CD14-positive monocyte (primary cell): Measurements from ENCODE around the gene FLYWCH2. TPM values are rescaled to one million over a fixed set of nuclear protein-coding genes. Genes with fewer than 3 reads are reported as not detected.

Experiments used
- DNase-seq, 3 donors: peaks; one replicate each; pipeline ENCODE4 v3.0.0-alpha.2; 2011 to 2022
- H2AFZ ChIP-seq: 2 replicates; pipeline ENCODE4 v1.6.0; 2012; ENCODE audit warnings: mild to moderate bottlenecking, low read depth, low read length, inconsistent platforms; ENCODE audit not compliant: insufficient read depth, poor library complexity, severe bottlenecking
- H3K27ac ChIP-seq, 2 donors: 1 replicate in 1 of 2; 2 replicates in 1 of 2; pipeline ENCODE4 v1.5.1; 2012 to 2013; ENCODE audit warnings: low read length in 2 of 2, control low read depth in 1 of 2, inconsistent platforms in 1 of 2, low read depth in 1 of 2, mild to moderate bottlenecking in 1 of 2
- H3K27me3 ChIP-seq, 2 donors: one replicate each; pipeline versions ENCODE4 v1.6.0 to v1.6.1; 2011 to 2013; ENCODE audit warnings: low read length in 2 of 2; ENCODE audit not compliant: control insufficient read depth in 2 of 2, insufficient read depth in 2 of 2
- H3K36me3 ChIP-seq, 2 donors: replicated peaks in 1 of 2; 1 replicate in 1 of 2; 2 replicates in 1 of 2; pipeline versions ENCODE4 v1.5.1 to v1.6.1; 2012 to 2013; ENCODE audit warnings: low read length in 2 of 2, control low read depth in 1 of 2, inconsistent platforms in 1 of 2, mild to moderate bottlenecking in 1 of 2; ENCODE audit not compliant: insufficient read depth in 2 of 2, control insufficient read depth in 1 of 2
- H3K4me1 ChIP-seq, 2 donors: 1 replicate in 1 of 2; 2 replicates in 1 of 2; pipeline versions ENCODE4 v1.5.1 to v1.6.1; 2012 to 2013; ENCODE audit warnings: low read length in 2 of 2, control low read depth in 1 of 2, inconsistent platforms in 1 of 2, mild to moderate bottlenecking in 1 of 2, moderate library complexity in 1 of 2; ENCODE audit not compliant: insufficient read depth in 2 of 2, control insufficient read depth in 1 of 2
- H3K4me2 ChIP-seq: replicated peaks from 2 replicates; pipeline ENCODE3; 2012; ENCODE audit warnings: low read length, moderate library complexity, mild to moderate bottlenecking; ENCODE audit not compliant: poor library complexity, severe bottlenecking; ENCODE audit errors: extremely low read depth
- H3K4me3 ChIP-seq, 3 experiments: fragments of 200-600 bp in 1 of 3; sonication (generic) in 1 of 3; replicated peaks in 1 of 3; 1 replicate in 2 of 3; 2 replicates in 1 of 3; pipeline ENCODE4 v1.5.1; 2011 to 2013; ENCODE audit warnings: low read length in 3 of 3, mild to moderate bottlenecking in 3 of 3, control low read depth in 2 of 3, low read depth in 2 of 3, inconsistent platforms in 1 of 3, moderate library complexity in 1 of 3
- H3K79me2 ChIP-seq: 2 replicates; pipeline ENCODE4 v1.6.0; 2012; ENCODE audit warnings: mild to moderate bottlenecking, control low read depth, inconsistent platforms, low read length, moderate library complexity; ENCODE audit not compliant: insufficient read depth
- H3K9ac ChIP-seq: 2 replicates; pipeline ENCODE4 v1.6.0; 2017; ENCODE audit warnings: low read length, mild to moderate bottlenecking; ENCODE audit not compliant: insufficient read depth, poor library complexity, severe bottlenecking
- H3K9me3 ChIP-seq, 2 donors: replicated peaks in 1 of 2; 1 replicate in 1 of 2; 2 replicates in 1 of 2; pipeline versions ENCODE4 v1.5.1 to v1.6.1; 2012 to 2013; ENCODE audit warnings: low read length in 2 of 2, control low read depth in 1 of 2; ENCODE audit not compliant: control insufficient read depth in 1 of 2, insufficient read depth in 1 of 2
- H4K20me1 ChIP-seq: 2 replicates; pipeline ENCODE4 v1.6.0; 2012; ENCODE audit warnings: mild to moderate bottlenecking, low read length, control low read depth, moderate library complexity; ENCODE audit not compliant: insufficient read depth
- H3K27ac Mint-ChIP-seq, 7 donors: one replicate each; pipeline ENCODE4 v1.8.0; 2020; ENCODE audit warnings: mild to moderate bottlenecking in 7 of 7, mixed read lengths in 7 of 7, moderate library complexity in 6 of 7, inconsistent platforms in 2 of 7
- H3K27me3 Mint-ChIP-seq, 3 donors: one replicate each; pipeline ENCODE4 v1.8.0; 2021 to 2022; ENCODE audit warnings: low read depth in 3 of 3, mild to moderate bottlenecking in 3 of 3, mixed read lengths in 3 of 3, moderate library complexity in 3 of 3, inconsistent platforms in 1 of 3
- H3K36me3 Mint-ChIP-seq, 2 donors: one replicate each; pipeline ENCODE4 v1.8.0; 2020; ENCODE audit warnings: mixed read lengths in 2 of 2, inconsistent platforms in 1 of 2, mild to moderate bottlenecking in 1 of 2
- H3K4me1 Mint-ChIP-seq: one replicate; pipeline ENCODE4 v1.8.0; 2020; ENCODE audit warnings: mild to moderate bottlenecking, mixed read lengths
- H3K4me3 Mint-ChIP-seq, 2 donors: one replicate each; pipeline ENCODE4 v1.8.0; 2020; ENCODE audit warnings: mild to moderate bottlenecking in 2 of 2, mixed read lengths in 2 of 2, moderate library complexity in 1 of 2
- H3K9me3 Mint-ChIP-seq, 7 donors: one replicate each; pipeline ENCODE4 v1.8.0; 2020 to 2022; ENCODE audit warnings: mixed read lengths in 7 of 7, mild to moderate bottlenecking in 6 of 7, moderate library complexity in 6 of 7, inconsistent platforms in 2 of 7
- WGBS: methylation state at CpG from one replicate; pipeline ENCODE4 v1.1.5; 2013; ENCODE audit warnings: missing lambda C conversion rate; ENCODE audit not compliant: insufficient coverage; 5-methylcytosine and 5-hydroxymethylcytosine counted together
- intact Hi-C, 2 donors: fragments of 100-400 bp; cut with micrococcal nuclease; formaldehyde crosslinking; loops; one replicate each; pipeline versions ENCODE4 v1.15.0 to v1.15.1; 2023
- polyA plus RNA-seq, 3 donors: library from polyadenylated mRNA; depleted of rRNA in 1 of 3; unstranded in 2 of 3; stranded (reverse) in 1 of 3; fragments of 300-500 nt in 2 of 3; fragments of >200 nt in 1 of 3; fragmentation: Illumina TruSeq in 2 of 3; gene quantifications; 1 replicate in 2 of 3; 2 replicates in 1 of 3; pipeline ENCODE4 v1.2.3, GENCODE V29; 2012 to 2021
- TF ChIP-seq, protein P1 (sequence below): fragments of 200-600 bp; IDR thresholded peaks from one replicate; pipeline ENCODE4 v1.8.0; 2022; ENCODE audit warnings: antibody characterized with exemption, mild to moderate bottlenecking

FLYWCH2 gene
- polyA plus RNA-seq, 3 donors, result 10.9 to 14.8 (median 12.7) TPM

DNA sequence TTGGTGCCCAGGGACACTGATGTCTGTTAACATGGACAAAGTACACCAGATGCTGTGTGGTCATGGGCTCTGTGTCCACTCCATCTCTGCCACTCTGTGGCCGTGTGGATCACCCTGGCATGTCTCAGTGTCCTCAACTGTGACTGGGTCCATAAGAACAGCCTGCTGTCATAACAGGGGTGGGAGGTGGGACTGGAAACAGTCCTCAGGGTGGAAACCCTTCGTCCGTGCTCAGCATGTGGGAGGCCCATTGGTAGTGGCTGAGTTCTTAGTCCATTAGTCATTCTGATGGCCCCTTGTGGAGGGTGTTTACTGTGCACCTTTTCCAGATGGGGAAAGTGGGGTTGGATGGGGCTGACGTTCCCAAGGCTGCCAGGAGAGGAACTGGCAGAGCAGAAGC, 12.8 kb downstream of the FLYWCH2 start:
- H3K9me3 ChIP-seq, result no peaks in the 10 kb centered on the region
- H2AFZ ChIP-seq, result no peak overlapping the region
- H3K9ac ChIP-seq, result no peak overlapping the region
- no peaks in the 10 kb centered on the region for H4K20me1 ChIP-seq
- DNase-seq, result no peak
- H3K36me3 ChIP-seq, result peaks cover 9 to 10% of the 10 kb centered on the region in 2 donors
- Mint-ChIP-seq H3K9me3 (no peaks in the 10 kb centered on the region), H3K4me3 (no peak overlapping the region), H3K27me3 (peaks cover 0 to 2% (median 0%) of the 10 kb centered on the region in 3 donors), H3K36me3 (peaks cover 5% of the 10 kb centered on the region in 2 donors), H3K27ac (no peak overlapping the region), H3K4me1 (no peaks in the 10 kb centered on the region)
- H3K79me2 ChIP-seq, result no peaks in the 10 kb centered on the region
- intact Hi-C loops, result no loop called here
- H3K27ac ChIP-seq, result no peak overlapping the region
- no peaks in the 10 kb centered on the region for H3K4me1 ChIP-seq
- TF ChIP-seq, protein P1, sequence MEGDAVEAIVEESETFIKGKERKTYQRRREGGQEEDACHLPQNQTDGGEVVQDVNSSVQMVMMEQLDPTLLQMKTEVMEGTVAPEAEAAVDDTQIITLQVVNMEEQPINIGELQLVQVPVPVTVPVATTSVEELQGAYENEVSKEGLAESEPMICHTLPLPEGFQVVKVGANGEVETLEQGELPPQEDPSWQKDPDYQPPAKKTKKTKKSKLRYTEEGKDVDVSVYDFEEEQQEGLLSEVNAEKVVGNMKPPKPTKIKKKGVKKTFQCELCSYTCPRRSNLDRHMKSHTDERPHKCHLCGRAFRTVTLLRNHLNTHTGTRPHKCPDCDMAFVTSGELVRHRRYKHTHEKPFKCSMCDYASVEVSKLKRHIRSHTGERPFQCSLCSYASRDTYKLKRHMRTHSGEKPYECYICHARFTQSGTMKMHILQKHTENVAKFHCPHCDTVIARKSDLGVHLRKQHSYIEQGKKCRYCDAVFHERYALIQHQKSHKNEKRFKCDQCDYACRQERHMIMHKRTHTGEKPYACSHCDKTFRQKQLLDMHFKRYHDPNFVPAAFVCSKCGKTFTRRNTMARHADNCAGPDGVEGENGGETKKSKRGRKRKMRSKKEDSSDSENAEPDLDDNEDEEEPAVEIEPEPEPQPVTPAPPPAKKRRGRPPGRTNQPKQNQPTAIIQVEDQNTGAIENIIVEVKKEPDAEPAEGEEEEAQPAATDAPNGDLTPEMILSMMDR, result no peak
- H3K27me3 ChIP-seq, result no peaks in the 10 kb centered on the region
- WGBS, result 97% methylated on average over 4 of the region's 4 CpGs
- H3K4me3 ChIP-seq, result no peak overlapping the region
- no peak overlapping the region for H3K4me2 ChIP-seq

DNA sequence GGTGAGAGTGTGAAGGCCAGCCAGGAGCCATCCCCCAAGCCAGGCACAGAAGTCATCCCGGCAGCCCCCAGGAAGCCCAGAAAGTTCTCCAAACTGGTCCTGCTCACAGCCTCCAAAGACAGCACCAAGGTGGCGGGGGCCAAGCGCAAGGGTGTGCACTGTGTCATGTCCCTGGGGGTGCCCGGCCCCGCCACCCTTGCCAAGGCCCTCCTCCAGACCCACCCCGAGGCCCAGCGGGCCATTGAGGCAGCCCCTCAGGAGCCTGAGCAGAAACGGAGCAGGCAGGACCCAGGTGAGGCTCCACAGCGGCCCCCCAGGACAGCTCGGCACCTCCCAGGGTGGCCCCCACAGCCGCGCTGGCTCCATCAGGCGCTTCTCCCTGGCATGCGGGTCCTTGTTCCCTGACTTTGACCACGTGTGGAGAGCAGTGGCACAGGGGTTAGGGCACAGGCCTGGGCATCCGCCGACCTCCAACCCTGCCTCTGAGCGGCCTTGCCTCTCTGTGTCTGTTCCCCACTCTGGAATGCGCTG, 13.5 kb downstream of the FLYWCH2 start:
- Histone ChIP-seq H3K4me2 (no peak overlapping the region), H2AFZ (no peak overlapping the region), H4K20me1 (no peaks in the 10 kb centered on the region), H3K4me1 (no peaks in the 10 kb centered on the region), H3K79me2 (no peaks in the 10 kb centered on the region), H3K9ac (no peak overlapping the region), H3K27me3 (no peaks in the 10 kb centered on the region), H3K27ac (no peak overlapping the region), H3K4me3 (no peak overlapping the region), H3K36me3 (peaks cover 9 to 10% of the 10 kb centered on the region in 2 donors), H3K9me3 (no peaks in the 10 kb centered on the region)
- TF ChIP-seq, protein P1, result no peak
- Mint-ChIP-seq H3K4me3 (no peak overlapping the region), H3K36me3 (peaks cover 5% of the 10 kb centered on the region in 2 donors), H3K27ac (no peak overlapping the region), H3K4me1 (no peaks in the 10 kb centered on the region), H3K9me3 (no peaks in the 10 kb centered on the region), H3K27me3 (peaks cover 0 to 2% (median 0%) of the 10 kb centered on the region in 3 donors)
- no peak for DNase-seq
- intact Hi-C loops, result no loop called here
- WGBS, result 97% methylated on average over 19 of the region's 19 CpGs
